Body of pancreas (tissue), 4 donors: Measurements from ENCODE around the gene BTBD9. TPM values are rescaled to one million over a fixed set of nuclear protein-coding genes. Genes with fewer than 3 reads are reported as not detected.

Experiments
- ATAC-seq: fragments of 150-250 bp; one replicate; pipeline ENCODE4 v1.9.1; 2016
- DNase-seq, 4 donors: peaks; one replicate each; pipeline ENCODE4 v3.0.0-alpha.2; 2019
- H3K27ac ChIP-seq, 4 donors: fragments of 200-600 bp; sonication (generic); 1 replicate in 3 of 4; 2 replicates in 1 of 4; pipeline versions ENCODE4 v1.5.1 to v1.6.1; 2016 to 2019; ENCODE audit warnings: mild to moderate bottlenecking in 1 of 4, mixed read lengths in 1 of 4, moderate library complexity in 1 of 4
- H3K27me3 ChIP-seq, 2 donors: fragments of 200-600 bp; sonication (generic); one replicate each; pipeline ENCODE4 v1.6.0; 2016; ENCODE audit warnings: mild to moderate bottlenecking in 1 of 2
- H3K36me3 ChIP-seq, 2 donors: fragments of 200-600 bp; sonication (generic); replicated peaks in 1 of 2; 2 replicates each; pipeline ENCODE4 v1.5.1; 2016; ENCODE audit warnings: low read depth in 2 of 2; ENCODE audit not compliant: insufficient read depth in 1 of 2
- H3K4me1 ChIP-seq: fragments of 200-600 bp; sonication (generic); one replicate; pipeline ENCODE4 v1.6.0; 2016
- H3K4me3 ChIP-seq, 2 donors: fragments of 200-600 bp; sonication (generic); 1 replicate in 1 of 2; 2 replicates in 1 of 2; pipeline ENCODE4 v1.5.1; 2016 to 2019
- H3K9me3 ChIP-seq, 3 donors: fragments of 200-600 bp; sonication (generic); 1 replicate in 2 of 3; 2 replicates in 1 of 3; pipeline ENCODE4 v1.5.1; 2016
- CTCF ChIP-seq, 7 experiments: fragments of 450-650 bp in 4 of 7; fragments of 200-600 bp in 3 of 7; sonication (generic) in 3 of 7; IDR thresholded peaks; one replicate each; pipeline ENCODE4 v1.5.1; 2016 to 2019; ENCODE audit warnings: antibody characterized with exemption in 7 of 7
- POLR2A ChIP-seq, 3 donors: fragments of 450-650 bp; IDR thresholded peaks; one replicate each; pipeline ENCODE4 v1.6.1; 2016; ENCODE audit warnings: antibody characterized with exemption in 3 of 3, mild to moderate bottlenecking in 2 of 3
- WGBS, 2 donors: methylation state at CpG; one replicate each; pipeline ENCODE4 v1.1.5; 2017; 5-methylcytosine and 5-hydroxymethylcytosine counted together
- intact Hi-C: fragments of 100-400 bp; cut with DNase I; formaldehyde crosslinking; loops from one replicate; pipeline ENCODE4 v1.15.1; 2023
- total RNA-seq, 2 donors: library from RNA; depleted of rRNA; stranded (reverse); fragments of >200 nt; gene quantifications; one replicate each; pipeline ENCODE4 v1.1.0, GENCODE V29; 2016

The BTBD9 gene
- total RNA-seq, 2 donors from 2014 or later = 11.9 to 29.3 TPM

DNA sequence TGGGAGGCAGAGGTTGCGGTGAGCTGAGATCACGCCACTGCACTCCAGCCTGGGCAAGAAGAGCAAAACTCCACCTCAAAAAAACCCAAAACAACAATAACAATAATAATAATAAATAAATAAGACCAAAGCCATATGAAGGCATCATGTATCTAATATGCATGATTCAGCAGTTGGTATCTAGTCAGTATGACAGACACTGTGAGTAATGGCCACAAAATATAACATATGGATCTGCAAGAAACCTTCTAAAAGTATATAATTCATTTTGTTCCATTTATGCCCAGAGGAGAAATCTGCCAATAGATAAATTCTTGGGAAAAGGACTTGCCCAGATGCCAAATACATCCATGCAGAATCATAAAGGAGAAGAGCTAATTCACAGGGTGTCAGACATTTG lies 252.3 kb downstream of the BTBD9 start:
- H3K4me3 ChIP-seq = no peak overlapping the region
- DNase-seq = no peak
- intact Hi-C loops = no loop called here
- H3K4me1 ChIP-seq = no peaks in the 10 kb centered on the region
- no peak for ATAC-seq
- 87 to 97% methylated on average over 2 of the region's 2 CpGs for WGBS, 2 donors
- no peak for TF ChIP-seq CTCF (IDR thresholded peaks at IDR 0.05)
- no peak for TF ChIP-seq POLR2A (IDR thresholded peaks at IDR 0.05)
- H3K9me3 ChIP-seq = no peaks in the 10 kb centered on the region
- H3K36me3 ChIP-seq = no peaks in the 10 kb centered on the region
- H3K27ac ChIP-seq = no peak overlapping the region
- H3K27me3 ChIP-seq = no peaks in the 10 kb centered on the region

DNA sequence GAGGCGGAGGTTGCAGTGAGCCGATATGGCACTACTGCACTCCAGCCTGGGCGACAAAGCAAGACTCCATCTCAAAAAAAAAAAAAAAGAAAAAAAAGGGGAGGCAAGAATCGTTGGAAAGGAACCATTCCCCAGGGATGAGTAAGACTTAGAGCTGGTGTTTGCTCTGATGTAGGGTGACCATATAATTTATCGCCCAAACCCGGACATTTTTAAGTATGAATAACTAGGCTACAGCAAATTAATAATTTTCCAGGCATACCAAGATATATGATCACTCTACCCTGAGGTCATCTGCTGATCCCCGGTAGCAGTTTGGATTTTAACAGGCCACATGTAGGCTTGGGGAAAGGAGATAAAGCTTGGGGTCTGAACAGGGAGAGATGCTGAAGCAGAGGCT lies 260.9 kb downstream of the BTBD9 start:
- Histone ChIP-seq H3K36me3 (no peaks in the 10 kb centered on the region), H3K4me3 (no peak overlapping the region), H3K27ac (no peak overlapping the region), H3K27me3 (no peaks in the 10 kb centered on the region), H3K9me3 (no peaks in the 10 kb centered on the region), H3K4me1 (no peaks in the 10 kb centered on the region)
- 86 to 89% methylated on average over 7 of the region's 7 CpGs for WGBS, 2 donors
- TF ChIP-seq CTCF (IDR thresholded peaks at IDR 0.05) = no peak
- TF ChIP-seq POLR2A (IDR thresholded peaks at IDR 0.05) = no peak
- intact Hi-C loops = no loop called here
- no peak for ATAC-seq
- no peak for DNase-seq

- H3K4me1 ChIP-seq = no peaks in the 10 kb centered on the region
- no peaks in the 10 kb centered on the region for H3K9me3 ChIP-seq
- H3K36me3 ChIP-seq = no peaks in the 10 kb centered on the region
- no peak overlapping the region for H3K27ac ChIP-seq
- ATAC-seq (no peak), DNase-seq (no peak)
- no peak for TF ChIP-seq POLR2A (IDR thresholded peaks at IDR 0.05)
- TF ChIP-seq CTCF (IDR thresholded peaks at IDR 0.05) = no peak
- no peak overlapping the region for H3K4me3 ChIP-seq
- no peaks in the 10 kb centered on the region for H3K27me3 ChIP-seq
- intact Hi-C loops = no loop called here
- 79 to 83% methylated on average over 2 of the region's 2 CpGs for WGBS, 2 donors
Measured at GRCh38 chr6:38375937-38376336, 263.8 kb downstream of the BTBD9 start.

GRCh38 chr6:38375341-38375740 lies 264.4 kb downstream of the BTBD9 start:
- no peaks in the 10 kb centered on the region for H3K27me3 ChIP-seq
- H3K4me3 ChIP-seq = no peak overlapping the region
- no peaks in the 10 kb centered on the region for H3K4me1 ChIP-seq
- no peaks in the 10 kb centered on the region for H3K9me3 ChIP-seq
- DNase-seq (no peak), ATAC-seq (no peak)
- 92% methylated on average over 1 of the region's 1 CpG for WGBS, 2 donors
- no peak overlapping the region for H3K27ac ChIP-seq
- intact Hi-C loops = no loop called here
- H3K36me3 ChIP-seq = no peaks in the 10 kb centered on the region
- TF ChIP-seq POLR2A (IDR thresholded peaks at IDR 0.05) (no peak), CTCF (IDR thresholded peaks at IDR 0.05) (no peak)

- DNase-seq = no peak
- Histone ChIP-seq H3K9me3 (no peaks in the 10 kb centered on the region), H3K36me3 (no peaks in the 10 kb centered on the region), H3K27ac (no peak overlapping the region), H3K4me1 (no peaks in the 10 kb centered on the region), H3K4me3 (no peak overlapping the region), H3K27me3 (no peaks in the 10 kb centered on the region)
- TF ChIP-seq POLR2A (IDR thresholded peaks at IDR 0.05) (no peak), CTCF (IDR thresholded peaks at IDR 0.05) (no peak)
- WGBS, 2 donors = 94 to 97% methylated on average over 1 of the region's 1 CpG
- intact Hi-C loops = no loop called here
- ATAC-seq = no peak
Measured at GRCh38 chr6:38371881-38372280, 267.8 kb downstream of the BTBD9 start.
